GM21526 (cell line): ENCODE results near the gene B3GALT6.

Experiments used
- ATAC-seq: cut with Tn5 transposase; IDR thresholded peaks from one replicate; pipeline ENCODE4 v1.9.1; 2021; ENCODE audit warnings: moderate library complexity; ENCODE audit not compliant: unreplicated experiment, low FRiP score

Gene B3GALT6

DNA sequence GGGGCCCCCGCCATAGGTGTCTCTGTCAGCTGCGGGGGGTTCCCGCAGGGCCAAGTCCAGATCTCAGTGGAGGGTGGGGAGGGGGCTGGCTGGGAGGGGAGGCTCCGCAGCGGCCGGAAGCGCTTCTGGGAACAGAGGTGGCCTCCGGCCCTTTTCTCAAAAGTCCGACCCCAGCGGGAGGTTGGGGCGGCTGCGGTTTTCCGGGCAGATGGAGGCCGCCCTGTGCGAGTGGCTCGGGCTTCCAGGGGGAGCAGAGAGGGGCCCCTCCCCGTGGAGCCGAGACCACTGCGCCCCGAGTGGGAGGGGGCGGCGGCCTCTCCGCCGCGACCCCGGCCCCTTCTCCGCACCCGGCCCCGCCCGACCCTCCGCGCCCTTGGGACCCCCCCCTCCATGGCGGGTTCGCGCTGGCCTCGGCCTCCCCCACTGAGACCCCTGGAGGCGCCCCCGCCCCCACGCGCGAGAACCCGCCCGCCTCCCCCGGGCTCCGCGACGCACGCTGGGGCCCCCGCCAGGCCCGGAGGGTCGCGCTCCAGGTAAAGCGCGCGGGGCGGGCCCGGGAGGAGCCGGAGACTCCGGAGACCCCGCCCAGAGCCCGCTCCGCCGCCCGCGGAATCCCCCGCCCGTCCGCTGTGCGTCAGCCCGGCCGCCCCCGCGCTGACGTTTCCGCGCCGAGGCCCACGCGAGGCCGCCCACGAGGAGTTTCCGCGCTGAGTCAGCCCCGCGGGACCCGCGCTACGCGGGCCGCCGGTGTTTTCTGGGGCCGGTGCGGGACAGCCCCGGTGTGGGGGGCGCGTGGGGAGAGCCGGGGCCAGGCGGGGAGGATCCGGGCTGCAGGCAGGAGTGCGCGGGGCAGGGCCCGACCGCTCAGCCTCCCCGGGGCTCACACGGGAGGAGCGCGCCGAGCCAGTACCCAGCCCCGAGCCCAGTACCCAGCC is 30.9 kb upstream of the B3GALT6 start:
- ATAC-seq = no peak

DNA sequence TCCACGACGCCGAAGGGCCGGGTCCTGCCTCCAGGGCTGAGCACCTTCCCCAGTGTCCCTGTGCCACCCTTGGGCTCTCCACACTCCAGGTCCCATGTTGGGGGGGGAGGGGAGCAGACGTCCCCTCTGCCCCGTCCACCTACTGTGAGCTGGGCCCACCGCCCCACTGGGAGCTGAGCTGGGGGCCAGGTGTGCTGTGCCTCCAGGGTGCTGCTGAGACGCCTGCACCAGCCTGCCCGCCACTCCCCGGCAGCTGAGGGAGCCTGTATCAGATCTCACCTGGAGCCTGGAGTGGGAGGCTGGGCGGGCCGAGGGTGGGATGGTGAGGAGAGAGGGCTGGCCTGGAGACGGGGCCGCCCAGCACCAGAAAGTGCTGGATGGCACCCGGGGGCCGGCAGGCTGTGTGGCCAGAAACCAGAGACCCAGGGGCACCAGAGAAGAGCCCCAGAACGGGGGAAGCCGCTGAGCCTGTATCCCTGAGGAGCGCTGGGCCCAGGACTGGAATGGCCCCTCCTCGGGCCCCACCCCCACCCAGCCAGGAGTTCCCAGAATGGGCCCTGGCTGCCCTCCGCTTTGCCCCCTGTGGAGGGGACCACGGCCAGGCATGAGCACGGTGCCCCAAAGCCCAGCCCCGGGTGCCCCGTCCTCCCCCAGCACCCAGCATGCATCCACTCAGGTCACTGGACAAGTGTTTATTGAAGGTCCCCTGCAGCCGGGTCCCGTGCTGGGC is 29.0 kb upstream of the B3GALT6 start:
- ATAC-seq = no peak

DNA sequence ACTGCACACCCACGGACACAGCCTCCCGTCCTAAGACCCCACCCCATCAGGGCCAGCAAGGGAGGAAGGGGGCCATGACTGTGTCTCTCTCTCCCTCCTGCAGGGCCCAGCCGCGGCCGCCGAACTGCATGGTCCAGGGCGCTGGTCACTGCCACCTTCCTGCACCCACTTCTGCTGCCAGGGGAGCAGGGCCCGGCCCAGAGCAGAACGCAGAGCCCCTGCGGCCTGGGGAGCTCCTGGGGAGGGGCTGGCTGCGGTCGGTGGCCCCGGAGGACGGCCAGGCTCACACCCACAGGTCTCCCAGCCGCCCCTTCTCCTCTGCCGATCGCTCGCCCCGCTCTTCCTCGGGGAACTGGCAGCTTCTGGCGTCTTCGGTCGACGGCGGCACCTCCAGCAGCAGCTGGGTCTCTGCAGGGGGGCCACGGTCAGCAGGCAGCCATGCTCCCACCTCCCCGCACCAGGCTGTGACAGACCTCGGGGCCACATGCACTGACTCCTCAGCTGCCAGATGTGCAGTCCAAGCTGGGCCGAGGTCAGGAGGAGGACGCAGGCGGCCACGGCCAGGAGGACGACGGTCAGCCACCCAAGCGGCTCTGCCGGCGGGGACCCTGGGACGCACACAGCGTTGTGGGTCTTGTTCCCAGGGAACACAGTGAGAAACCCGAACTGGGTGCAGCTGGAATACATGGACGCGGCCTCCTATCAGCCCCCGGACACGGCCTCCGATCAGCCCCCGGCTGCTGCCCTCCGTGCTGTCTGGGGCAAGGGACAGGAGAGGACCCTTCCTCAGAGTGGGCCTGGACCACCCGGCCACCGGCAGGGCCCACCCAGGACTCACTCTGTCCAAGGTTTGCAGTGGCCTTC is 28.2 kb upstream of the B3GALT6 start:
- no peak for ATAC-seq

DNA sequence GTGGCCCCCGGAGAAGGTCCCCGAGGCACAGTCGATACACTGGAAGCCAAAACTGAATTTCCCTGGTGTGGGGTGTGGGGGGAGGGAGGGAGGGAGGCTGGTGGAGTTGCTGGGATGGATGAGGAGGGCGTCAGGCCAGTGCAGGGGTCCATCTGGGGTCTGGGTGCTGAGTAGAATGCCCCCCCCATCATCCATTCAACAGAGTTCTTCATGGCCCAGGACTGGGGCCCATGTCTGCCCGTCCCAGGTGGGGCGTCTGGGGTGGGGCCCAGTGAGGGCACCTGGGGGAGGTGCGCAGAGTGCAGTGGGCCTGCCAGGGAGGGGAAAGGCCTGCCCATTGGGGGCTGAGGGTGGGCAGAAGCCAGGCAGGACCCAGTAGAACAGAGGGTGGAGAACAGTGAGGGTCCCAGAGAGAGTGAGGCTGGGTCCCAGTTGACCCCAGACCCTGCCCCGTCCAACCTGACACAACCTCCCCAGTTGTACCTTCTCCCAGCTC is 27.6 kb upstream of the B3GALT6 start:
- no peak for ATAC-seq

DNA sequence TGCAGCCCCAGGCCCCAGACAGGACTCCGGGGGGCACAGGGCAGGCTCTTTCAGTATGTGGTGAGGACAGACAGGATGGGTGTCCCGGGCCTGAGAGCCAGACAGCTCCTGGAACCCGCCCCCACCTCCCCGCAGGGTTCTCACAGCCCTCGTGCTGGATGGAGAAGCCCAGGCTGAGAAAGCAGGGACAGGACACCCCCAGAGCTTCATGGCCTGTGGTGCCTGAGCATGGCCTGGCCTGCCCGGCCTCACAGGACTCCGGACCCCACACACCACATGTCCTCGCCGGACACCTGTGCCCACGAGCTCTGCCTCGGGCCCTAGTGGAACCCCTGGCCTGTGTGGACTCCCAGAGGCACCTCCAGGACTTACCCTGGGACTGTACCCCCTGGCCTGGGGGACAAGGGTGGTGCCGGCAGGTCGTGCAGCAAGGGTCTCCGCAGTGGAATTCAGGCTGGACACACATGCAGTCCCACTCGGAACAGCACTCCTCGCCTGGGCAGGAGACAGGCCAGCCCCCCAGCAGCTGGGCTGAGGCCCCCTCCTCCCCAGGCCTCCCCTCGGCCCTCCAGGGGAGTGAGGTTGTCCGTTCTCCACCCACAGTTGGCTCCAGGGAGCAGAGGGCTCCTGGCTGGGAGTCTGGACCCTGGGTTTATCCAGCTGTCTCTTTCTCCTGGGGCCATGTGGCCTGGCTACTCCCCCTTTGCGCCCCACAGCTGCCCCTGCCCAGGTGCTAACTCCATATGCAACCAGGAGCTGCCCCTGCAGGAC is 26.9 kb upstream of the B3GALT6 start:
- ATAC-seq = no peak

DNA sequence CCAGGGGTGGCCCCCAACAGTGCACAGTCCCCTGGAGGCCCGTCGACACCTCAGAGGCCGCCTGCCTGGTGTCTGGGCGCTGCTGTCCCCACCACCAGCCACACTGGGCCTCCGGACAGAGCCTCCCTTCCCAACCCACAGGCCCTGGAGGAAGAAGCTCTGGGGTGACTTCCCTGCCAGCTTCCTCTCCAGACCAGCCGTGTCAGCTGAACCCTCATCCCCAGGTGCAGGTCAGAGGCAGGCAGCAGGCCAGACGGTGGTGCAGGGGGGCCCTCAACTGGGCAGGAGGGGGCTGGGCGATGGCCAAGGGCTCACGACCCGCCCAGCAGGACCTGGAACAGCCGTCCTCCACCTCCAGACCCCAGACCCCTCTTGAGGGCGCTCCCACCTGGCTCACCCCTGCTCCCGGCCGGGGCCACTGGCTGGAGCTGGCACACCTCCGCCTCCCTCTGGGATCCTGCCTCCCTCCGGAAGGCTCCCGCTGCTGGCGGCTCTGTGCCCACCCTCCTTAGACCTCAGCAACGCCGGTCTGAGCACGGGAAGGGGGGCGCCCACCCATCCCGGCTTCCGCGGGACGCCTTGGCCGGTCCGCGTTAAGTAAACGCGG is 26.2 kb upstream of the B3GALT6 start:
- ATAC-seq = no peak

DNA sequence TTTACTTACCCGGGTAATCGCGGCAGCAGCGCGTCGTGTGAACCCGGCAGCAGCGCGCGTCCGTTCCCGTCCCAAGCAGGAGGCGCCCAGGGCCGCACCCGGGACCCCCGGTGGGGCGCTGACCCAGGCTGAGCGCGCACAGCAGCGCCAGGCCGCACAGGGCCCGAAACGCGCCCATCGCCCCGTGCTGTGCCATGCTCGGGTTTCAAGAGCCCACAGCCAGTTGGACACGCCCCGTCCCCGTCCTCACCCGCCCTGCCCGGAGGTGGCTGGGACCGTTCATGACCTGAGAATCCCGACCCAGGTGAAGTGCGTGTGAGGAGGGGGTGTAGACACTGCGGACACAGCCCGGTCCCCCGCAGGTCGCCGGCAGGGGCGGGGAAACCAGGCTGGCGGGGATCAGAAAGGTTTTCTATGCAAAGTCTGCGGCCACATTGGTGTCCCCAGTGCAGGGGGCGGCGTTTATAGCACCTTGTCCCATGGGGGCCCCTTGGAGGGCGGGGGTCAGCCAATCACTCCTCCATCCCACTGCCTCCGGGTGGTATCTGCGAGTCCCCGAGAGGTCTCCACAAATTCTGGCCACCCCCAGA is 25.6 kb upstream of the B3GALT6 start, which contains the start of gene TNFRSF18:
Gene TNFRSF18, minus strand, starts transcription at position 217 of the 590 bp plus-strand sequence. Its CDS starts 21 bp downstream, at position 196.
- no peak for ATAC-seq

DNA sequence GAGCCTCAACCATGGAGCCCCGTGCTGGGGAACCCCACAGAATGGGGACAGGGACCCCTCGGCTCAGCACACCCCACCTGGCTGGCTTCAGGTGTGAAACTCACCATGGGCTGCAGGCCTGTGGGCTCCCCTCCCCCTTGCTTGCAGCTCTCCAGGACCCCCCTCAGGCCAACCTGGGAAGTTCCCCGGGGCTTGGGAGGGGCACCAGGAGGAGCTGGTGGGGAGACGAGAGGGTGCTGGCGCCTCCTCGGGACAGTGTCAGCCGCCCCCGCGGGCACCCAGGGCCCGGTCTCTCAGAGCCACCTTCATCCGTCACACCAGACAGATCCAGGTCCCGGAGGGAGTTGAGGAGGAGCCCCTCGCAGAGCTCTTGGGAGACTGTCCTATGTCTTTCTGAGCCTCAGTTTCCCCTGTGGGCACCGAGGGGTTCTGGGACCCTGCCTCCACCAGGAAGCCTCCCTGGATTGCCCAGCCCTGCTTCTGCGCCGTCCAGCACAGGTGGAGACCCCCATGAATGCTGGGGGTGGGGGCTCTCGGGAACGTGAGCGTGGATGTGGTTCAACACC is 25.0 kb upstream of the B3GALT6 start:
- no peak for ATAC-seq

DNA sequence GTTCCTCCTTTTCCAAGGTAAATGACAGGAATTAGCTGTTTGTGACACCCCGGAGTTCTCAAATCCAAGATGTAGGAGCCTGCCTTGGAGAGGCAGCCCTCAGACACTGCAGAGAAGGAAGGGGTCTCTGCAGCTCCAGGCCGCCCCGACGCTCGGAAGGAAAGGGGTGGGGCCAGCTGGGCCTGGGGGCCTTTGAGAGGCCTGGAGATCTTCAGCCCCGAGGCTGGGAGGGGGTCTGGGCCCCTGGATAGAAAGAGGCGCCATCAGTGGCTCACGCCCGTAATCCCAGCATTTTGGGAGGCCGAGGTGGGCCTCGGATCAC is 24.5 kb upstream of the B3GALT6 start:
- no peak for ATAC-seq

DNA sequence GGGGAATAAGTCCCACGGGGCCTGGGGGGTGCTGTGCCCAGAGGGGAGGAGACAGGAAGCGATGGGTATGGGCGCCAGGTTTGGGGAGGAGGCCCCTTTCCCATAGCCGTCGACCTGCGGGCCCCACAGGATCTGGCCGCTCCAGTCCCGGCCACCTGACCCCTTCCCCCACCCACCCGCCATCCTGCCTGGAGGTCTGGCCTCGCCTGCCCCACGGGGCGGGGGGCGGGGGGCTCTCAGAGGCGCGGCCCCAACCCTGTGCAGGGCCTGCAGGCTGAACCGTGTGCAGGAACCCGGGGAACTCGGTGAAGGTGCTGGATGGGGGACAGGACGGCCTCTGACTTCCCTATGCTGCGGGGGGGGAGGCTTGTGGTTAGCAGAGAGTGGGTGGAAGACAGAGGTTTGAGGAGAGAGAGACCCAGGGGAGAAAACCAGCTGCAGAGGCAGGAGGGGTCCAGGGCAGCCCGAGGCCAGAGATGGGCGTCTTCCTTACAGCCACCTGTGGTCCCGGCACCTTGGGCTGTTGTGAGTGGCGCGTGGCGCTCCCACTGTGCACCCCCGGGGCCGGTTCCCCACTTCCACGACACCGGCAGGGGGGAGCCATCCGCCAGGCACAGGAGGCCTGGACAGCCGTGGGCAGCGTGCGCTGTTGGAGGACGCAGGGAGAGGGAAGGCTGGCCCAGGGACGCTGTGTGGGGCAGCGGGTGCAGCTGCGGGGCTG is 23.2 kb upstream of the B3GALT6 start:
- no peak for ATAC-seq

DNA sequence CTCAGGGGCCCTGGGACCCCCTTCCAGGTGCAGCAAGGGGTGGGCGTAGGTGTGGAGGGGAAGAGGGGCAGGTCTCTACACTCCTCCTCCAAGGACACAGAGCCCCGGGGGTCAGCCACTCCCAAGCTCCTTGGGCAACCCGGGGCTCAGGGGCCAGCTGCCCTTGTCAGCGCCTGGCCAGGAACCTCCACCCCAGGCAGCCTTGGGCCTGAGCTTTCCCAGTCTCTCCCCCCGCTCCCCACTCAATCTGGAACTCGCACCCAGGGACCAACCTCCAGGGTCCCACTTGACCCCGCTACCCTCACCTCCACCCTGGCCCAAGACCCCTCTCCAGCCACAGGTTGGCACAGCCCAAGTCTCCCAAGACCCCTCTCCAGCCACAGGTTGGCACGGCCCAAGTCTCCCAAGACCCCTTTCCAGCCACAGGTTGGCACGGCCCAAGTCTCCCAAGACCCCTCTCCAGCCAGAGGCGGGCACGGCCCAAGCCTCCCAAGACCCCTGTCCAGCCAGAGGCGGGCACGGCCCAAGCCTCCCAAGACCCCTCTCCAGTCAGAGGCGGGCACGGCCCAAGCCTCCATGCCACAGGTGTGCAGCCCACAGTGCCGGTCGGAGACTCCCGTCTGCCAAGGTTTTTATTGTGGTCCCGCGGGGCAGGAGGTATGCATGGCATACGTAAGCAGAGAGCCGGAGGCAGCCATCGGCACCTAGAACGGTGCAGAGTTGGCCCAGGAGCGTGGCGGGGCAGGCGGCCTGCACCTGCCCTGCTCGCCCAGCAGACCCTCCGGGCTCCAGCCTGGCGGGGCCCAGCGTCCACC is 21.1 kb upstream of the B3GALT6 start:
- no peak for ATAC-seq

DNA sequence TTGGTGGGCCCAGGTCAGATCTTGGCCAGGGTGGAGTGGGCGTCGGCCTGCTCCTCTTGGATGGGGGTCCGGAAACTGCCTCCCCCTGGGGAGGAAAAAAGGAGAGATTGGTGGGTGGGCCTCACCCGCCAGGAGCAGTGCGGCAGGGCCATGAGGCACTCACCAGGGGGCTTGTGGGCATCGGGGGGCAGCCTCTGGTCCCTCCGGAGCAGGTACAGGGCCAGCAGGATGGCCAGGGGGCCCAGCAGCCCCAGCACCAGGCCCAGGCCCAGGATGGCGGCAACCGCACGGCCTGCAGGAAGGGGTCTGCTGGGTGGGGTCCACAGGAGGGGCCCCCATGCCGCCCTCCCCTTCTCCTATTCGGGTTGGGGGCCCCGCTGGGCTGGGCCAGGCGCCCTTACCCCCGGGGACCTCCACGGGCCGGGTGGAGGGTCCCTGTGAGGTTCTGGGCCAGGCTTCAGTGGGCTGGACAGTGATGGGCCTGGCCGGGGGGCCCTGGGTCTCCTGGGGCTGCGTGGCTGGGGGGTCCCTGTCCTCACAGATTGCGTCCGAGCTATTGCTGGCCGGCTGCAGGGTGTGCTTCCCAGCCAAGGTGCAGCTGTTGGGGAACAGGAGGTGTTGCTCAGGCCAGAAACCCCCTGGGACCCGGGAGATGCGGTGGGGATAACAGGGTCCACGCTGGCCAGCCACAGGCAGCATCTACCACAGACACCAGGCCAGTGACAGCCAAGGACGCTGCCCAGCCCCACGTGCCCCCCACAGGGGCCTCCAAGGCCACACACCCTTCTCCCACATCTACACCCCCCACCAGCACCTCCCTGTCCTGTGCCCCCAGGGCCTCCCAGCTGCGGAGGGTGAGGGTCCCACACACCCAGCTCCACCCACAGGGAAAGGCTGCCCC is 20.2 kb upstream of the B3GALT6 start:
- no peak for ATAC-seq

DNA sequence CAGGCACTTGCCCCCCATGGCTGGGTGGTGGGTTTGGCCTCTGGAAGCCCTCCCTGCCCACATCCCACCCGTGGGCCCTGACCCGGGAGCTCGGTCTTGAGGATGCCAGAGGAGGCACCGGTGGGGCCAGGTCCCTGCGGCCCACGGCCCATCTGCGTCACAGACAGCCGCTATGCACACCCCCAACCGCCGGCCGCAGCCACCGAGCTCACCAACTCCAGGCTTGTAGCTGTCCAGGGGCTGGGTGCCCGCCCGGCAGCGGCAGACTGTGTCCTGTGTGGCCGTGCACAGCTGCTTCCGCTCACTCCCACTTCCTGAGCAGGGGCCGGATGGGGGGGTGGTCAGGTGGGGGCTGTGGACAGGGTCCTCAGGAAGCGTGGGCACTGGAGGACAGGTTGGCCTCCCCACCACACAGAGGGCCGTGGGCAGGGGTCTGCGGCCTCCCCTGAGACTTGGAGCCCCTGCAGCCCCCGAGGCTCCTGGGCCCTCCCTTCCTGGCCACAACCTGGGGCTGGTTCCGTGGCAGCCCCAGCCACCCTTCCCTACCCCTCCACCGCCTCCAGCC is 19.2 kb upstream of the B3GALT6 start:
- ATAC-seq = no peak

DNA sequence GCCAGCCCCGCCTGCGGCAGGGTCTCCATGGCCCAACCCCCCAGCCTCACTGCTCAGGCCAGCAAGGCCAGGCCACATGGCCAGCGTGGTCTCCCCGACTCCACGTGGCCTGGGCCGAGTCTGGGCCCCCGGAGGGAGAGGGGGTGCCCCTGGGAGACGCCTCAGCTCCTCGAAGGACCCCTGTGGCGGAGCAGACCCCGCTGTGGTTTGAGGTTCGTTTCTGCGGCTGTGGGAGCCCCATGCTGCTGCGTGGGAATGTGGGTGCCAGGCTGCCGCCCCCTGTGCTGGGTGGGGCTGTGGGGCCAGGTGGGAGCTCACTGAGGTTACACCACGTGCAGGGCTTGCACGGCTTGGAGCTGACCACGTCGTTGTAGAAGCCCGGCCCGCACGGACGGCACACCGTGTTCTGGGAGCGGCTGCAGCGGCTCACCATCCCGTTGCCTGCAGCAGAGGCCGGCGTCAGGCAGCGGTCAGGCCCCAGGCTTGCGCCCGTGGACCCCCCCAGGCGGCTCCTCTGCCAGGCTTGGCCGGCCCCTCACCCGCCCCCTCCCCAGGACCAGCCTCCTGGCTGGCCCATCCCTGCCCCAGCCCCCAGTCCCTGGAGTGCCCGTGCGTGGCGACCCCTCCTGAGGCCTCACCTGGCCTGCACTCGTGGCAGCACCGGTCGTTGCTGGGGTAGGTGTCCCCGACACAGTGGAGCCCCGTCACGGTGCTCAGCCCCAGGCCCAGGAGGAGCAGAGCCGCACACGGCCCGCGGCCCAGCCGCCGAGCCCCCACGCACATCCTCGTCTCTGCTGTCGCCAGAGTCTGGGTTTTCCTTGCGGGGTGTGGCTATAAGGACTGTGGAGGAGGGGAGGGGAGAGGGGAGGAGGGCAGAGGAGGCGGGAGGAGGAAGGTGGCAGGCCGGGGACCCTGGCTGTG is 18.4 kb upstream of the B3GALT6 start, which contains the start of gene TNFRSF4:
Gene TNFRSF4, minus strand, starts transcription at position 809 of the 921 bp plus-strand sequence. Its CDS starts 26 bp downstream, at position 783.
- no peak for ATAC-seq
